HUES6 (cell line): ENCODE results near the gene GIGYF2.
A peak's percentile ranks its signal among the peaks of the same experiment; 100 is the strongest.

Source experiments
- H3K27ac ChIP-seq: 2 replicates; pipeline ENCODE4 v1.7.0; 2013; ENCODE audit warnings: low read depth, mild to moderate bottlenecking, low read length, inconsistent platforms
- H3K27me3 ChIP-seq: 2 replicates; pipeline ENCODE4 v1.6.1; 2013; ENCODE audit warnings: low read length; ENCODE audit not compliant: control insufficient read depth, insufficient read depth
- H3K36me3 ChIP-seq: 2 replicates; pipeline ENCODE4 v1.6.1; 2013; ENCODE audit warnings: low read length; ENCODE audit not compliant: control insufficient read depth, insufficient read depth
- H3K4me1 ChIP-seq: 2 replicates; pipeline ENCODE4 v1.6.1; 2013; ENCODE audit warnings: low read length; ENCODE audit not compliant: control insufficient read depth, insufficient read depth
- H3K4me3 ChIP-seq: 2 replicates; pipeline ENCODE4 v1.5.1; 2013; ENCODE audit warnings: low read depth, low read length
- H3K9ac ChIP-seq: one replicate; pipeline ENCODE4 v1.6.1; 2013; ENCODE audit warnings: mild to moderate bottlenecking, low read length
- H3K9me3 ChIP-seq: 2 replicates; pipeline ENCODE4 v1.6.1; 2013; ENCODE audit warnings: low read depth, low read length; ENCODE audit not compliant: control insufficient read depth, insufficient read depth

The GIGYF2 gene

DNA sequence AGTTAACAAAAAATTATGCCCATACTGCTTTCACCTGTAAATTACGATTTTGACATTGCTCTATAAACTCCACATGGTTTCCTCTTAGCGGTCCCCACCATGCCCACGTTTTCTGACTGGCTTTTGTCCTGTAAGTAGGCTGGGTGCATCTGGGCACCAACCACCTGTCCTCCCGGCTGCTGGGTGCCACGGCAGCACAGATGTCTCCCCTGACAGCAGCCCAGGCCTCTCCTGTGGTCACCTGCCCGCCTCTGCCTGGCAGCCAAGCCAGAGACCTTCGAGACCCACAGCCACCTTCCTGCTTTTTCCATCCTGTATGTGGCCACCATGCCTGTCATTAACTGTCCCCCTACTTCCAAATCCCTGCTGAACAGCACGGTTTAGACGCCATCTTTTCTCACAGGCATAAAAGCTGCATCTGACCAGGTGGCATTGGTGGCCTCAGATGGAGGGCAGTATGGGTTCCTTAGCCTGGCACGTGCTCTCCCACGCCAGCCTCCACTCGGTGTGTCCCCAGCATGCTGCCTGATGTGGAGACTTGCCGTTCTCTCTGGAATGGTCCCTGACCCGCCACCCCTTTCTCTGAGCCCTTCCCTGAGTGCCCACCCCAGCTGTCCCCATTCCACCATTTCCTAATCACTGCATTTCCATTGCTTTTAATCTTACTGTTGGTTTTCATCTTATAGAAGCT, 191.9 kb downstream of the GIGYF2 start:
- H3K9me3 ChIP-seq = no peaks in the 10 kb centered on the region
- H3K36me3 ChIP-seq = no peaks in the 10 kb centered on the region
- no peak overlapping the region for H3K27ac ChIP-seq
- H3K9ac ChIP-seq = no peak overlapping the region
- H3K4me1 ChIP-seq = peaks cover 16% of the 10 kb centered on the region
- no peak overlapping the region for H3K4me3 ChIP-seq
- no peaks in the 10 kb centered on the region for H3K27me3 ChIP-seq

DNA sequence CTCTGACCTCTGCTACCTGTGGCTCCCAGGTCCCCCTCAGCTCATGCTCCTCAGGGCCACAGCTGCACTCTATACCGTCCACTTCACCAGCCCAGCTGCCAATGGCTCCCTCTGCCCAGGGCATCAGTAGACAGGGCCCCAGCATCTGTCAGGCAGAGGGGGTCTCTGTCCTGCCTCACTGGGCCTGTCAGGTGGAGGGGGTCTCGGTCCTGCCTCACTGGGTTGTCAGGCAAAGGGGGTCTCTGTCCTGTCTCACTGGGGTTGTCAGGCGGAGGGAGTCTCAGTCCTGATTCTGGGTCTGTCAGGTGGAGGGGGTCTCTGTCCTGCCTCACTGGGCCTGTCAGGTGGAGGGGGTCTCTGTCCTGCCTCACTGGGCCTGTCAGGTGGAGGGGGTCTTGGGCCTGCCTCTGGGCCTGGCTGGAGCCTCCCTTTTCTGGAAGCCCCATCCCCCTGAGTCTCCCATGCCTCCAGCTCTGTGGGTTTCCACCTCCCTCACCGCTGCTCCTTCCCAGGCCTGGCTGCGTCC, 192.8 kb downstream of the GIGYF2 start:
- H3K9me3 ChIP-seq = no peaks in the 10 kb centered on the region
- H3K27ac ChIP-seq = no peak overlapping the region
- no peaks in the 10 kb centered on the region for H3K27me3 ChIP-seq
- no peak overlapping the region for H3K4me3 ChIP-seq
- H3K9ac ChIP-seq = no peak overlapping the region
- H3K4me1 ChIP-seq = peaks cover 16% of the 10 kb centered on the region
- no peaks in the 10 kb centered on the region for H3K36me3 ChIP-seq

DNA sequence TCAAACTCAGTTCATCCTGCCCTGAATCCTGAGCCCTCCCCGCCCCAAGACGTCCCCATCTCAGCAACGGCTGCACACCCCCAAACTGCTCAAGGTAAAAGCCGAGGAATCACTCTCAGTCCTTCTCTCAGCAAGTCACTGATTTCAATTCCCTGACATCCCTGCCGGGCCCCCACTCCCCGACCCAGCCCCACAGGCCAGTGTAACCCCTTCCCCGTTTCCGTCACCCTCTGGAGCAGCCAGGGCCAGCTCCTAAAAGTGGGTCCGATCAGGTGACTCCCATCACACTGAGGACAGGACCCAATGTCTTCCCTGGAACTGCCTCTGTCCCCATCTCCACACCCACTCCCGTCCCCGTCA, 193.4 kb downstream of the GIGYF2 start:
- no peaks in the 10 kb centered on the region for H3K27me3 ChIP-seq
- H3K36me3 ChIP-seq = no peaks in the 10 kb centered on the region
- H3K4me1 ChIP-seq = peaks cover 16% of the 10 kb centered on the region
- H3K4me3 ChIP-seq = peak overlapping the region; percentile 16
- no peak overlapping the region for H3K27ac ChIP-seq
- H3K9me3 ChIP-seq = no peaks in the 10 kb centered on the region
- H3K9ac ChIP-seq = no peak overlapping the region

DNA sequence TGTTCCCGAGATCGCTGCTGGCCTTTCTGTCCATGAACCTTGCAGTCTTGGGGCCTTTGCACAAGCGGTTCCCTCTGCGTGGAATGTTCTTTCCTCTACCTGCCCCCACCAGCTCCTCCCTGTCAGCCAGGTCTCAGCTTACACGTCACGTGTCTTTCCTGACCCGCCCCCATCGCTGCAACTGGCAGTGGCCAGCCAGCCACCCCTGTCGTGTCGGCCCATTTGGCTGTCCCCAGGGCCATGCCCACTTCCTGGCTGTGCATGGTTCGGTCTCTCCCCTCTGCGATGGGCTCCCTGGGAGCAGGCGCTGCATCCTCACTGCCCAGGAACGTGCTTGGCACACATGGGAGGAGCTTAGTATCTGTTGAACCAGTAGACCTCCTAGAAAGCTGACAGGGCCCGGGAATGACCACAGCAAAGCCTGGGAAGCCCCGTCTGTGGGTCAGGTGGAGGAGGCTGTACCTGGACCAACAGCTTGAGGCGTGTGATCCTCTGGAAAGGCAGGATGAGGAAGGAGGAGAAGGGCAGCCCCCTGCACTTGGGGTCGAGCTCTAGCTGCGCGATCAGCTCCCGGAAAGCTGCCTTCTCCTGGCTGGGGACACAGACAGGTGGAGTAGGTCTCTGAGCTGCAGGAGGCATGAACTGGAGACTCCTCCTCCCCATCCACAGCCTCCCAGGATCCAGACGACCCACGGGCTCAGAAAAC, 193.9 kb downstream of the GIGYF2 start:
- H3K9me3 ChIP-seq = no peaks in the 10 kb centered on the region
- peaks cover 16% of the 10 kb centered on the region for H3K4me1 ChIP-seq
- H3K27ac ChIP-seq = no peak overlapping the region
- no peaks in the 10 kb centered on the region for H3K36me3 ChIP-seq
- H3K4me3 ChIP-seq = peak overlapping the region; percentile 16
- no peaks in the 10 kb centered on the region; the same call in 1 of the 2 replicates for H3K27me3 ChIP-seq
- H3K9ac ChIP-seq = no peak overlapping the region

DNA sequence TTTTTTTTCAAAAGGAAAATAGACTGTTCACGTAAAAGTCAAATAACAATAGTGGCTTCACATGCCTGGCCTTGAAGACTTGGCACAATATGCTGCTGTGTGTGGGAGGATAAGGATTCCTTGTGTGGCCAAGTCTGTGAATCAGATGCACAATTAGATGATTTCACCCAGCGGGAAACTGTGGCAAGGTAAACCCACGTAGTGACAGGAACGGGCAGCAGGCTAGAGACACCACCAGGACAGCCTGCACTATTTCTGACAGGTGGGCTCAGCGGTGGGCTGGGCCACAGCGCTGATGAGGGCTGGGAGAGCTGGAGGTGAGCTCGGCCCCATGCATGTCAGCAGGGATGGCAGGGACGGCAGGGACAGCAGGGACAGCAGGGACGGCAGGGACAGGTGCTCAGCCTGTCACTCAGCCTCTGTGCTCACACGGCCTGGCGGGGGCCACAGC, 194.5 kb downstream of the GIGYF2 start:
- Histone ChIP-seq H3K27me3 (no peaks in the 10 kb centered on the region; the same call in 1 of the 2 replicates), H3K27ac (no peak overlapping the region), H3K36me3 (no peaks in the 10 kb centered on the region), H3K4me3 (no peak overlapping the region), H3K4me1 (peaks cover 16% of the 10 kb centered on the region), H3K9me3 (no peaks in the 10 kb centered on the region), H3K9ac (no peak overlapping the region)

DNA sequence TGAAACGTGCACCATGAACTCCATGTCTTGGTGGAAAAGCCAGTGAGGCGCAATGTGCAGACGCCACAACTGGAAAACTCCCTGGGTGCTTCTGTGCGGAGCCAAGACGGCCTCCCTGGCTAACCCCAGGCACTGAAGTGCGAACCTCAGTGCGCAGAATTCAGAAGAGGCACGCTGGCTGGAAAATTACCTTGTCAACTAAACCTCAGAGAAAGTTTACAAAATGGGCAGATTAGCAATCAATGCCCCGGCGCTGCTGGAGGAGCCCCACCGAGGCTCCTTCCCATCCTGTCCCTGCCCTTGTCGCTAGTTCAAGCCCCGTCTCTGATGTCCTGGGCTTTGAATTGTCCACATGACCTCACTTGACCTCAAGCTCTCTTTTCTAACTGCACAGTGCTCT, 195.1 kb downstream of the GIGYF2 start:
- Histone ChIP-seq H3K4me1 (peaks cover 16% of the 10 kb centered on the region), H3K27me3 (no peaks in the 10 kb centered on the region; the same call in 1 of the 2 replicates), H3K9ac (no peak overlapping the region)

DNA sequence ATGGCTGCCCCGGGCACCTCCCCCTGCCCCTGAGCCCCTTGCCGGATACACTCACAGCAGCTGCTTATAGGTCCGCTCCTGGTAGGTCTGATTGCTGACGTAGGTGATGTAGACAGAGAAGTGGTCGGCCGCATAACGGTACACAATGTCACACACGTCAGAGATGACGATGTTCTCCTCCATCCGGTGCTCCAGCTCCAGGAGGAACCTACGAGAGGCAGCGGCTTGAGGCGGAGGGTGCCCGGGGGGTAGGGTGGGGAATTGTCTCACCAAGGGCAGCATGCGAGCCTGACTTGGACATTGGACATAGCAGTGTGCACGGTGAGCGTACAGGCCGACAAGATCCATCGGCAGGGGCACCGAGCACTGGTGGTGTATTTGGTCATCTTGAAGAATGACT, 195.7 kb downstream of the GIGYF2 start:
- Histone ChIP-seq H3K4me3 (no peak overlapping the region), H3K4me1 (peaks cover 16% of the 10 kb centered on the region), H3K9me3 (no peaks in the 10 kb centered on the region)

More for the DNA sequence above, 195.1 kb downstream of the GIGYF2 start:
- H3K4me3 ChIP-seq = no peak overlapping the region
- H3K9me3 ChIP-seq = no peaks in the 10 kb centered on the region
- no peak overlapping the region for H3K27ac ChIP-seq
- no peaks in the 10 kb centered on the region for H3K36me3 ChIP-seq

DNA sequence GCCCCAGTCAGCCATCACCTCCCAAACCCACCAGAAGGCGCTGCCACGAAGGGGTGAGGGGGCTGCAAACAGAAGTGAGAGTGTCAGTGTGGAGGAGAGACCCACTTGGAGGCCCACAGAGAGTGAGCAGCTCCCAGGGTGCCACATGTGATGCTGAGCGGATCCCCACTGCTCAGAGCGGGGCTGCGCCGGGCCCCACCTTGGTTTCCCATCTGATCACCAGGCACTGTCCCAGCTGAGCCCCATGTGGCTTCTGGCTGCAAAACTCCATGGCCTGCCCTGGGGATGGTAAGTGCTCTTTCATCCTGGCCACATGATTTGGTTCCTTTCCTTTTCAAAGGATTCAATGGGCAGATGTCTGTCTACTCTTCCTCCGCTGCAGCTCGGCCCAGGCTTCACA, 196.7 kb downstream of the GIGYF2 start:
- peaks cover 16% of the 10 kb centered on the region for H3K4me1 ChIP-seq
- no peaks in the 10 kb centered on the region for H3K9me3 ChIP-seq
- no peak overlapping the region for H3K9ac ChIP-seq
- no peak overlapping the region for H3K4me3 ChIP-seq
- peaks cover 4% of the 10 kb centered on the region for H3K27me3 ChIP-seq
- H3K36me3 ChIP-seq = no peaks in the 10 kb centered on the region
- H3K27ac ChIP-seq = no peak overlapping the region

More for the DNA sequence above, 195.7 kb downstream of the GIGYF2 start:
- Histone ChIP-seq H3K27me3 (no peaks in the 10 kb centered on the region; the same call in 1 of the 2 replicates), H3K27ac (no peak overlapping the region), H3K36me3 (no peaks in the 10 kb centered on the region), H3K9ac (no peak overlapping the region)

DNA sequence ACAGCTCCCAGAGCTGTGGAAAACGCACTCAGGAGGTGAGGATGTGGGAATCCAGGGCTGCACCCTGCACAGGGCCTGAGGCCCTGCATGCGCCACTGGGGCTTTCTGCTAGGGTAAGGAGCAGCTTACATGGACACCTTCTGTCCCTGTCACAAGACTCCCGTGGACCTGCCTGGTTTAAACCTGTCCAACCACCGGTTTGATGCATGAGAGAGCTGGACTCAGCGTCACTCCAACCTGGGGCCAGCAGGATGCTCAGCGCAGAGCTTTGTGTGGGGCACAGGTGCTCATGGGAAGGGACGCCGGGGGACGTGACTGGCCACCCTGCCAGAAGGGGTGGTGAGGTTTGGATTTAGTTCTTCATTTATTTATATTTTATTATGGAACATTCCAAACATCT, 197.1 kb downstream of the GIGYF2 start:
- H3K9me3 ChIP-seq = no peaks in the 10 kb centered on the region
- peaks cover 8% of the 10 kb centered on the region for H3K27me3 ChIP-seq
- H3K4me3 ChIP-seq = no peak overlapping the region
- no peak overlapping the region for H3K27ac ChIP-seq
- H3K36me3 ChIP-seq = no peaks in the 10 kb centered on the region
- no peak overlapping the region for H3K9ac ChIP-seq
- H3K4me1 ChIP-seq = peaks cover 16% of the 10 kb centered on the region

DNA sequence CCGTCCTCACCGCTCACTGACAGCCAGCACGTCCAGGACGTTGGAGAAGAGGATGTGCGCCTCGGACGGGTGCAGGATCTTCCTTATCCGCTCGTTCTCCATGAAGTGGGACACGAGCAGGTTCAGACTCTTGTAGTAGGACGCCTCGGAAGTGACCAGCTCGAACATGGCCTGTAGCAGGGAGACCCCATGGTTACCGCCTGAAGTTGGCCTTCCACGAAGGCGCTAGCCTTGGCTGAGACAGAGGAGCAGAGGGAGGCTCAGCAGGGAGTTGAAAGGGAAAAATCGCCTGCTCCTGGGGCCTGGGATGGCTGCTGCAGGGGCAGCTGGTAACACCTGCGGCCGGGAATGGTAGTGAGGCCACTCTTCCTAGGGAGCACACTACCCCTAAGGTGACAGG, 197.6 kb downstream of the GIGYF2 start:
- H3K27ac ChIP-seq = no peak overlapping the region
- no peak overlapping the region for H3K4me3 ChIP-seq
- peaks cover 16% of the 10 kb centered on the region for H3K4me1 ChIP-seq
- H3K27me3 ChIP-seq = peaks cover 8% of the 10 kb centered on the region
- H3K36me3 ChIP-seq = no peaks in the 10 kb centered on the region
- H3K9ac ChIP-seq = no peak overlapping the region
- H3K9me3 ChIP-seq = no peaks in the 10 kb centered on the region

DNA sequence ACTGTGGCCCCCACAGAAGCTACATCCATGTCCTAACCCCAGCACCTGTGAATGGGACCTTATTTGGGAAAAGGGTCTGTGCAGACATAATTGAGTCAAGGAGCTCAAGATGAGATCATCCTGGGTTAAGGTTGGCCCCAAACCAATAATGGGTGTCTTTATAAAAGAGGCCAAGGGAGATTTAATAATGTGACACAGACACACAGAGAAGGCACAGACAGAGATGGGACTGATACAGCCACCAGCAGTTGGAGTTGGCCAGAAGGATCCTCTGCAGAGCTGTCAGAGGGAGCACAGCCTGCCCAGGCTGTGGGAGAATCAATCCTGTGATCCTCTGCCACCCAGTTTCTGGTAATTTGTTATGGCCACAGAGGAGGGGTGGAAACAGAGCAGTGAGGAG, 199.0 kb downstream of the GIGYF2 start:
- no peaks in the 10 kb centered on the region for H3K9me3 ChIP-seq
- H3K9ac ChIP-seq = no peak overlapping the region
- H3K27me3 ChIP-seq = peaks cover 21% of the 10 kb centered on the region
- no peaks in the 10 kb centered on the region for H3K36me3 ChIP-seq
- no peak overlapping the region for H3K27ac ChIP-seq
- no peak overlapping the region for H3K4me3 ChIP-seq
- H3K4me1 ChIP-seq = peaks cover 15% of the 10 kb centered on the region
